ENCODE measurements around the gene RPL19. TPM values are rescaled to one million over a fixed set of nuclear protein-coding genes. Genes with fewer than 3 reads are reported as not detected.

The RPL19 gene
- total RNA-seq, 4 donors from 2014 or later, result 2,008 to 3,549 (median 2,319) TPM

DNA sequence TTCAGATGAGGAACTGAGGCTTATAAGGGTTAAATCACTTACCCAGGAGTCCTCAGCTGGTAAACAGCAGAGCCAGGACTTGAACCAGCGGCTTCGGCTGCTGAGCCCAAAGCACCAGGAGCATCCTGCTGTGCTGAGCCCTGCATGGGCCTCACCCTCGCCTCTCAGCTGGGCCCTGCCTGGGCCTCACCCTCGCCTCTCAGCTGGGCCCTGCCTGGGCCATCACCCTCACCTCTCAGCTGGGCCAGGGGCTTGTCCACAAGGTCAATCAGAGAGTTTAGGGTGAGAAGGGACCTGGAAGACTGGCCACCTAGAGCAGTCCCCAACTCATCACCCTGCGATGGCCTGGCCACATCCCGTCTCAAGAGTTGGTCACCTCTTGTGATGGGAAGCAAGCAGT is 21.5 kb downstream of the RPL19 start:
- intact Hi-C loops (cut with DNase I), result no loop called here
- WGBS, 2 donors, result 94 to 100% methylated on average over 6 of the region's 6 CpGs
- Histone ChIP-seq H3K4me1 (peaks cover 9 to 16% of the 10 kb centered on the region in 2 donors), H3K4me3 (replicated peaks in 1 of 3) (no peak overlapping the region), H3K27me3 (peaks cover 17% of the 10 kb centered on the region), H3K9me3 (no peaks in the 10 kb centered on the region), H3K27ac (no peak overlapping the region), H3K36me3 (no peaks in the 10 kb centered on the region)
- TF ChIP-seq POLR2A (IDR thresholded peaks at IDR 0.05) (no peak), CTCF (IDR thresholded peaks at IDR 0.05) (no peak)
- no peak for DNase-seq

DNA sequence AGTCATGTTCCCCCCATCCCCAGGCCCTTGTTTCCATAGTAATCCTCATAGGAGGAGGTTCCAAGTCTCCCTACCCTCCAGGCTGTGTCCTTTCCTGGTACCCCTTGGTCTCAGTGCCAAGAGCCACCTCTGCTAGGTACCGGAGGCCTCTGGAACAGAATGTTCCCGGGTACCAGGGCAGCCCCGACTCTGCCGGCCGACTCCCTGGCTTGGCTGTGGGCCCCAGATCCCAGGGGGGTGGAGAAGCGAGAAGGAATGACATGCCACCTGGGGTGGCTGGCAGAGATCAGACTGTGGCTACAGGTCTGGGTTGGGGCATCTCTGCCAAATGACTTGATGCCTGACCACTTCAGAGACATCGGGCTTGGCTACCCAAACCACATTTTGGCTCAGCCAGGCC is 22.1 kb downstream of the RPL19 start:
- TF ChIP-seq POLR2A (IDR thresholded peaks at IDR 0.05), result no peak
- no peak for TF ChIP-seq CTCF (IDR thresholded peaks at IDR 0.05)
- intact Hi-C loops (cut with DNase I), result no loop called here
- Histone ChIP-seq H3K27me3 (peaks cover 18% of the 10 kb centered on the region), H3K4me1 (peaks cover 9 to 16% of the 10 kb centered on the region in 2 donors), H3K27ac (no peak overlapping the region), H3K4me3 (replicated peaks in 1 of 3) (no peak overlapping the region), H3K9me3 (no peaks in the 10 kb centered on the region), H3K36me3 (no peaks in the 10 kb centered on the region)
- no peak for DNase-seq
- 56 to 92% methylated on average over 2 to 6 of the region's 7 CpGs for WGBS, 2 donors

- no peak for TF ChIP-seq POLR2A (IDR thresholded peaks at IDR 0.05)
- no peak for TF ChIP-seq CTCF (IDR thresholded peaks at IDR 0.05)
- H3K4me1 ChIP-seq, result peaks cover 9 to 16% of the 10 kb centered on the region in 2 donors
- no peak overlapping the region for H3K27ac ChIP-seq
- no peaks in the 10 kb centered on the region for H3K9me3 ChIP-seq
- no peak overlapping the region for H3K4me3 ChIP-seq (replicated peaks in 1 of 3)
- intact Hi-C loops (cut with DNase I), result no loop called here
- no peak for DNase-seq
- peaks cover 18% of the 10 kb centered on the region for H3K27me3 ChIP-seq
- H3K36me3 ChIP-seq, result no peaks in the 10 kb centered on the region
- 82 to 87% methylated on average over 8 to 9 of the region's 9 CpGs for WGBS, 2 donors
Measured at GRCh38 chr17:39222866-39223834, 23.1 kb downstream of the RPL19 start.

- intact Hi-C loops (cut with DNase I), result no loop called here
- H3K36me3 ChIP-seq, result no peaks in the 10 kb centered on the region
- H3K4me1 ChIP-seq, result peaks cover 9 to 16% of the 10 kb centered on the region in 2 donors
- WGBS, 2 donors, result 32 to 39% methylated on average over 25 to 33 of the region's 33 CpGs
- no peak overlapping the region for H3K27ac ChIP-seq
- H3K4me3 ChIP-seq (replicated peaks in 1 of 3), result peak overlapping the region in 1 of 3 donors; percentile 12
- peaks cover 18% of the 10 kb centered on the region for H3K27me3 ChIP-seq
- TF ChIP-seq CTCF (IDR thresholded peaks at IDR 0.05) (no peak), POLR2A (IDR thresholded peaks at IDR 0.05) (no peak)
- H3K9me3 ChIP-seq, result no peaks in the 10 kb centered on the region
- no peak for DNase-seq
Measured at GRCh38 chr17:39223907-39224777, 24.1 kb downstream of the RPL19 start.
